Measurements from ENCODE around the gene APOL2.
A peak's percentile ranks its signal among the peaks of the same experiment; 100 is the strongest.
"Not testable (repeated sequence)": the region's sequence is repeated elsewhere in the genome, so short reads cannot be mapped to it uniquely, and the experiment has no call there.

The APOL2 gene

GRCh38 chr22:36208914-36209313 is 30.4 kb downstream of the APOL2 start:
- H3K4me2 ChIP-seq, result peak overlapping the region in 2 of 11 experiments; percentile 88 to 96; a peak in 3 of 22 replicates
- no peak for TF ChIP-seq Cebpa-rat (IDR thresholded peaks at IDR 0.05)
- H3K36me3 ChIP-seq, result no peaks in the 10 kb centered on the region
- no peaks in the 10 kb centered on the region for H3K27me3 ChIP-seq
- no peak overlapping the region for H3K9ac ChIP-seq
- H3K4me1 ChIP-seq, result peaks cover 17 to 87% (median 48%) of the 10 kb centered on the region in 10 experiments
- H3K9me3 ChIP-seq (replicated peaks in 1 of 11), result peaks cover 10 to 28% (median 25%) of the 10 kb centered on the region in 11 experiments; a peak in 20 of 22 replicates
- no peak overlapping the region for H3K27ac ChIP-seq
- no peak overlapping the region for H3K4me3 ChIP-seq
- H4K20me1 ChIP-seq, result no peaks in the 10 kb centered on the region

- Histone ChIP-seq H4K20me1 (no peaks in the 10 kb centered on the region), H3K4me1 (peaks cover 17 to 81% (median 42%) of the 10 kb centered on the region in 10 experiments), H3K9ac (no peak overlapping the region), H3K4me3 (no peak overlapping the region), H3K4me2 (peak overlapping the region in 2 of 11 experiments; percentile 5 to 88; a peak in 3 of 22 replicates), H3K27ac (no peak overlapping the region), H3K27me3 (no peaks in the 10 kb centered on the region), H3K9me3 (replicated peaks in 1 of 11) (peaks cover 10 to 28% (median 25%) of the 10 kb centered on the region in 11 experiments; a peak in 20 of 22 replicates), H3K36me3 (no peaks in the 10 kb centered on the region)
- no peak for TF ChIP-seq Cebpa-rat (IDR thresholded peaks at IDR 0.05)
Measured at GRCh38 chr22:36208162-36208765, 31.1 kb downstream of the APOL2 start.

GRCh38 chr22:36206255-36206654 is 33.1 kb downstream of the APOL2 start:
- H3K27ac ChIP-seq, result no peak overlapping the region
- H3K9me3 ChIP-seq (replicated peaks in 1 of 11), result peaks cover 10 to 28% (median 25%) of the 10 kb centered on the region in 11 experiments; a peak in 20 of 22 replicates
- no peaks in the 10 kb centered on the region for H3K36me3 ChIP-seq
- no peaks in the 10 kb centered on the region for H4K20me1 ChIP-seq
- no peak overlapping the region for H3K9ac ChIP-seq
- H3K4me2 ChIP-seq, result peak overlapping the region; percentile 40 to 79 (median 62)
- no peaks in the 10 kb centered on the region for H3K27me3 ChIP-seq
- peaks cover 25 to 71% (median 39%) of the 10 kb centered on the region in 10 experiments for H3K4me1 ChIP-seq
- H3K4me3 ChIP-seq, result no peak overlapping the region
- no peak for TF ChIP-seq Cebpa-rat (IDR thresholded peaks at IDR 0.05)

GRCh38 chr22:36205573-36205972 is 33.8 kb downstream of the APOL2 start:
- peaks cover 10 to 26% (median 24%) of the 10 kb centered on the region in 11 experiments; a peak in 20 of 22 replicates for H3K9me3 ChIP-seq (replicated peaks in 1 of 11)
- not testable (repeated sequence) for H4K20me1 ChIP-seq, H3K4me3 ChIP-seq, H3K27ac ChIP-seq, H3K9ac ChIP-seq, H3K27me3 ChIP-seq, H3K36me3 ChIP-seq
- peaks cover 19 to 64% (median 33%) of the 10 kb centered on the region in 10 experiments for H3K4me1 ChIP-seq
- peak overlapping the region; percentile 40 to 79 (median 62) for H3K4me2 ChIP-seq

- Histone ChIP-seq H3K4me2 (no peak overlapping the region), H3K27ac (no peak overlapping the region), H3K9ac (no peak overlapping the region), H3K27me3 (no peaks in the 10 kb centered on the region), H3K4me1 (peaks cover 27 to 54% (median 34%) of the 10 kb centered on the region in 10 experiments), H3K4me3 (no peak overlapping the region), H4K20me1 (no peaks in the 10 kb centered on the region), H3K9me3 (replicated peaks in 1 of 11) (peaks cover 9 to 16% (median 14%) of the 10 kb centered on the region in 11 experiments; a peak in 20 of 22 replicates), H3K36me3 (no peaks in the 10 kb centered on the region)
- no peak for TF ChIP-seq Cebpa-rat (IDR thresholded peaks at IDR 0.05)
Measured at GRCh38 chr22:36204632-36205015, 34.7 kb downstream of the APOL2 start.

- no peak for TF ChIP-seq Cebpa-rat (IDR thresholded peaks at IDR 0.05)
- H4K20me1 ChIP-seq, result no peaks in the 10 kb centered on the region
- no peak overlapping the region for H3K4me3 ChIP-seq
- H3K9me3 ChIP-seq (replicated peaks in 1 of 11), result peaks cover 4 to 11% (median 9%) of the 10 kb centered on the region in 11 experiments; a peak in 20 of 22 replicates
- H3K36me3 ChIP-seq, result no peaks in the 10 kb centered on the region
- no peak overlapping the region for H3K9ac ChIP-seq
- no peaks in the 10 kb centered on the region for H3K27me3 ChIP-seq
- H3K27ac ChIP-seq, result no peak overlapping the region
- H3K4me2 ChIP-seq, result no peak overlapping the region
- peaks cover 32 to 53% (median 39%) of the 10 kb centered on the region in 10 experiments for H3K4me1 ChIP-seq
Measured at GRCh38 chr22:36204001-36204631, 35.2 kb downstream of the APOL2 start.

- not testable (repeated sequence) for H3K9ac ChIP-seq; H3K27ac ChIP-seq; H4K20me1 ChIP-seq; H3K9me3 ChIP-seq (replicated peaks in 1 of 11); H3K4me3 ChIP-seq; H3K36me3 ChIP-seq; H3K27me3 ChIP-seq; H3K4me2 ChIP-seq
- peaks cover 39 to 53% (median 46%) of the 10 kb centered on the region in 10 experiments for H3K4me1 ChIP-seq
Measured at GRCh38 chr22:36203441-36203840, 35.9 kb downstream of the APOL2 start.

GRCh38 chr22:36202906-36203305 is 36.4 kb downstream of the APOL2 start:
- H3K4me3 ChIP-seq; H3K36me3 ChIP-seq; H3K9me3 ChIP-seq (replicated peaks in 1 of 11); H3K27ac ChIP-seq; H3K9ac ChIP-seq; H3K27me3 ChIP-seq; H4K20me1 ChIP-seq: not testable (repeated sequence)
- Histone ChIP-seq H3K4me2 (peak overlapping the region in 5 of 11 experiments; percentile 3 to 69 (median 23); a peak in 7 of 22 replicates), H3K4me1 (peaks cover 44 to 57% (median 51%) of the 10 kb centered on the region in 10 experiments)

GRCh38 chr22:36201630-36202319 is 37.6 kb downstream of the APOL2 start, which contains the start of gene APOL4:
TSS of gene APOL4 (minus strand) at chr22:36201809. CDS start at chr22:36201734, 75 bp downstream.
- Histone ChIP-seq H4K20me1 (no peaks in the 10 kb centered on the region), H3K27ac (peak within 1 kb of the TSS in 4 of 11 experiments; percentile 6 to 34 (median 18); a peak in 4 of 22 replicates), H3K36me3 (no peaks in the 10 kb centered on the region), H3K27me3 (no peaks in the 10 kb centered on the region), H3K9me3 (replicated peaks in 1 of 11) (no peaks in the 10 kb centered on the region), H3K9ac (no peak within 1 kb of the TSS), H3K4me2 (peak within 1 kb of the TSS; percentile 32 to 69 (median 46); a peak in 21 of 22 replicates), H3K4me3 (no peak within 1 kb of the TSS), H3K4me1 (peaks cover 50 to 66% (median 62%) of the 10 kb centered on the region in 10 experiments)
- TF ChIP-seq Cebpa-rat (IDR thresholded peaks at IDR 0.05), result no peak

GRCh38 chr22:36201025-36201424 is 38.3 kb downstream of the APOL2 start:
- H3K4me2 ChIP-seq, result peak overlapping the region in 1 of 11 experiments; percentile 52; a peak in 2 of 22 replicates
- not testable (repeated sequence) for H3K9me3 ChIP-seq (replicated peaks in 1 of 11); H4K20me1 ChIP-seq; H3K27me3 ChIP-seq; H3K36me3 ChIP-seq; H3K9ac ChIP-seq; H3K4me3 ChIP-seq
- H3K4me1 ChIP-seq, result peaks cover 50 to 66% (median 63%) of the 10 kb centered on the region in 10 experiments
- 0 out of 22 replicates have a peak overlapping the region, but pooled peaks of 1 of the 11 experiments have one; percentile 6 for H3K27ac ChIP-seq
